Occipital lobe (tissue), 2 donors: ENCODE results near the gene NAA60. TPM values are rescaled to one million over a fixed set of nuclear protein-coding genes. Genes with fewer than 3 reads are reported as not detected.
A peak's percentile ranks its signal among the peaks of the same experiment; 100 is the strongest.

Source experiments
- DNase-seq: peaks from one replicate; lab custom pipeline; 2025; lab: John Stamatoyannopoulos, UW
- total RNA-seq: library from RNA; depleted of rRNA; stranded (reverse); fragments of >200 nt; gene quantifications from one replicate; pipeline ENCODE4 v1.2.3, GENCODE V29; 2014

The NAA60 gene
- total RNA-seq = 12.2 TPM

GRCh38 chr16:3443108-3444031 lies at the start of gene NAA60, which contains the start of gene ZNF597:
TSS of gene NAA60 (plus strand) at chr16:3443680. CDS start at chr16:3476228, 32,548 bp downstream.
TSS of gene ZNF597 (minus strand) at chr16:3443504. CDS start at chr16:3443153, 351 bp downstream.
- peak; percentile 81 for DNase-seq

GRCh38 chr16:3400446-3400778 lies 43.1 kb upstream of the NAA60 start:
- DNase-seq = no peak

- peak; percentile 99 for DNase-seq
Measured at GRCh38 chr16:3400779-3401688, 42.4 kb upstream of the NAA60 start, which contains the start of the genes ZNF174 and ZSCAN32. TSS of gene ZNF174 (plus strand) at chr16:3401215. CDS start at chr16:3402005, 790 bp downstream. TSS of gene ZSCAN32 (minus strand) at chr16:3401004. CDS start at chr16:3397557, 3,447 bp downstream.

GRCh38 chr16:3401719-3402397 lies 41.6 kb upstream of the NAA60 start:
- DNase-seq = no peak

GRCh38 chr16:3408561-3409197 lies 34.8 kb upstream of the NAA60 start:
- DNase-seq = no peak

GRCh38 chr16:3413730-3414379 lies 29.6 kb upstream of the NAA60 start:
- DNase-seq = no peak

- no peak for DNase-seq
Measured at GRCh38 chr16:3431779-3432219, 11.7 kb upstream of the NAA60 start.

GRCh38 chr16:3434373-3434772 lies 9.1 kb upstream of the NAA60 start:
- no peak for DNase-seq

- DNase-seq = no peak
Measured at GRCh38 chr16:3439637-3440036, 3.8 kb upstream of the NAA60 start.

- no peak for DNase-seq
Measured at GRCh38 chr16:3444032-3444388, 530 bp downstream of the NAA60 start.

- no peak for DNase-seq
Measured at GRCh38 chr16:3454093-3454492, 10.6 kb downstream of the NAA60 start.

GRCh38 chr16:3454631-3455147 lies 11.2 kb downstream of the NAA60 start:
- DNase-seq = no peak

GRCh38 chr16:3457434-3458252 lies 14.2 kb downstream of the NAA60 start:
- peak; percentile 89 for DNase-seq

GRCh38 chr16:3458278-3458851 lies 14.9 kb downstream of the NAA60 start:
- no peak for DNase-seq

- no peak for DNase-seq
Measured at GRCh38 chr16:3458852-3459361, 15.4 kb downstream of the NAA60 start.

GRCh38 chr16:3459401-3460090 lies 16.1 kb downstream of the NAA60 start:
- no peak for DNase-seq

GRCh38 chr16:3460121-3460520 lies 16.6 kb downstream of the NAA60 start:
- DNase-seq = no peak

- no peak for DNase-seq
Measured at GRCh38 chr16:3460585-3460984, 17.1 kb downstream of the NAA60 start.
